PC-3 (cell line): ENCODE measurements around the gene PUDP. TPM values are rescaled to one million over a fixed set of nuclear protein-coding genes. Genes with fewer than 3 reads are reported as not detected.

Source experiments
- ATAC-seq: fragments of 200-7000 bp; cut with Tn5 transposase; 2 replicates; pipeline ENCODE4 v1.9.1; 2020; ENCODE audit warnings: mild to moderate bottlenecking, moderate library complexity
- BruUV-seq: library from RNA; stranded (reverse); fragments of 400-500 nt; replicated peaks from 2 replicates; lab custom pipeline; 2021; lab: Mats Ljungman, UMichigan
- CTCF ChIA-PET: fragments of 300-600 bp; sonication (Branson Sonifier 250); formaldehyde crosslinking; loops from one replicate; lab custom pipeline; 2022; ENCODE audit warnings: antibody characterized with exemption; lab: Charles Lee
- POLR2A ChIA-PET: fragments of 300-600 bp; sonication (Branson Sonifier 250); formaldehyde crosslinking; loops from one replicate; lab custom pipeline; 2022; ENCODE audit warnings: antibody characterized with exemption; ENCODE audit not compliant: unreplicated experiment; lab: Charles Lee
- DNase-seq: peaks from one replicate; pipeline ENCODE4 v3.0.0-alpha.2; 2015
- H2AFZ ChIP-seq: fragments of 300-600 bp; sonication (generic); 2 replicates; pipeline ENCODE4 v1.6.0; 2016; ENCODE audit warnings: antibody characterized with exemption, low read length
- H3F3A ChIP-seq: fragments of 300-600 bp; sonication (generic); one replicate; pipeline ENCODE4 v1.6.0; 2017; ENCODE audit warnings: antibody characterized with exemption, low read length, control low read depth, mild to moderate bottlenecking; ENCODE audit not compliant: unreplicated experiment
- H3K27ac ChIP-seq: fragments of 300-600 bp; sonication (generic); 2 replicates; pipeline ENCODE4 v1.5.1; 2016; ENCODE audit warnings: mild to moderate bottlenecking, low read length
- H3K27me3 ChIP-seq: fragments of 300-600 bp; sonication (generic); 2 replicates; pipeline ENCODE4 v1.6.1; 2016; ENCODE audit warnings: low read length, mixed read lengths
- H3K36me3 ChIP-seq: fragments of 300-600 bp; sonication (generic); 2 replicates; pipeline ENCODE4 v1.6.1; 2016; ENCODE audit warnings: low read depth, mixed run types, low read length, mixed read lengths
- H3K4me1 ChIP-seq: fragments of 300-600 bp; sonication (generic); 2 replicates; pipeline ENCODE4 v1.5.1; 2016; ENCODE audit warnings: low read length; ENCODE audit not compliant: insufficient read depth
- H3K4me2 ChIP-seq: fragments of 300-600 bp; sonication (generic); 2 replicates; pipeline ENCODE4 v1.6.0; 2016; ENCODE audit warnings: low read length
- H3K4me3 ChIP-seq: fragments of 300-600 bp; sonication (generic); 2 replicates; pipeline ENCODE4 v1.5.1; 2016; ENCODE audit warnings: mild to moderate bottlenecking, low read length, mixed read lengths
- H3K79me2 ChIP-seq: fragments of 300-600 bp; sonication (generic); 2 replicates; pipeline ENCODE4 v1.6.1; 2017; ENCODE audit warnings: low read length, mixed read lengths
- H3K9ac ChIP-seq: fragments of 300-600 bp; sonication (generic); 2 replicates; pipeline ENCODE4 v1.6.0; 2016; ENCODE audit warnings: mild to moderate bottlenecking, low read length
- H3K9me2 ChIP-seq: fragments of 300-600 bp; sonication (generic); replicated peaks from 2 replicates; pipeline ENCODE4 v1.6.1; 2016; ENCODE audit warnings: mixed run types, low read length, mixed read lengths
- H3K9me3 ChIP-seq: fragments of 300-600 bp; sonication (generic); 2 replicates; pipeline ENCODE4 v1.6.1; 2016; ENCODE audit warnings: low read length, mixed read lengths
- H4K20me1 ChIP-seq: fragments of 300-600 bp; sonication (generic); 2 replicates; pipeline ENCODE4 v1.6.1; 2016; ENCODE audit warnings: low read length, mixed read lengths
- EZH2 ChIP-seq: fragments of 300-600 bp; sonication (generic); IDR thresholded peaks from one replicate; pipeline ENCODE4 v1.6.1; 2017; ENCODE audit warnings: antibody characterized with exemption, mild to moderate bottlenecking, low read length; ENCODE audit not compliant: unreplicated experiment
- EZH2phosphoT487 ChIP-seq: fragments of 300-600 bp; sonication (generic); IDR thresholded peaks from 2 replicates; pipeline ENCODE4 v1.6.1; 2018; ENCODE audit warnings: mild to moderate bottlenecking, antibody characterized with exemption, low read length, borderline replicate concordance
- intact Hi-C: fragments of 100-400 bp; cut with micrococcal nuclease; formaldehyde crosslinking; loops from 2 replicates; pipeline ENCODE4 v1.9.0; 2023
- total RNA-seq: library from RNA; depleted of rRNA; stranded (reverse); fragments of >200 nt; gene quantifications from 2 replicates; pipeline ENCODE4 v1.2.3, GENCODE V29; 2014
- TF ChIP-seq, protein P1 (sequence below): fragments of 300-600 bp; sonication (generic); conservative IDR thresholded peaks from 2 replicates; pipeline ENCODE4 v1.5.1; 2017; ENCODE audit warnings: antibody characterized with exemption, low read depth, mild to moderate bottlenecking, low read length

Gene PUDP
- total RNA-seq, 1 experiment from 2014 or later = 7.6 TPM

DNA sequence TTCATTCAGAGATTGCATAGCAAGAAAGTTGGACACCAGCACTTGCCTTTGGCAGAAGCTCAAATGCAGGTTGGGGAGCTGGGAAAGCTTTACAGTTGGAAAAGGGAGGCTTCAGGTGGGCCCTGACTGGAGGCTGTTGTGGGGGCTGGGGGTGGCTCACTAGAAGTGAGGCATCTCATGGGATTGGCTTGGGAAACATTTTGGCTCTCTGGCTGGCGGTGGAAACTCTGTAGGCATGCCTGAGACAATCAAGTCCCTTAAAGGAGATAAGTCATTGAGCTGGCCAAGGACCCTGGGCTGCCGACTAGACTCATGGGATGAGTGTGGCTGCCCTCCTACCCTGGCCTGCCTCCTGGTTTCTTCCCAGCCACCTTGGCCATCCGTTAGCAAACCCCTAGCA is 31.9 kb downstream of the PUDP start:
- H3K9me2 ChIP-seq = no peaks in the 10 kb centered on the region
- no peak overlapping the region for H3K4me3 ChIP-seq
- H3K27me3 ChIP-seq = no peaks in the 10 kb centered on the region
- ChIA-PET CTCF (no interaction called here), POLR2A (no interaction called here)
- H3K4me2 ChIP-seq = no peak overlapping the region
- no peaks in the 10 kb centered on the region for H3F3A ChIP-seq
- no peak overlapping the region for H3K27ac ChIP-seq
- H3K4me1 ChIP-seq = peaks cover 37% of the 10 kb centered on the region
- H3K9ac ChIP-seq = no peak overlapping the region
- ATAC-seq = no peak
- H2AFZ ChIP-seq = no peak overlapping the region
- DNase-seq = no peak
- H3K9me3 ChIP-seq = no peaks in the 10 kb centered on the region
- TF ChIP-seq, protein P1, sequence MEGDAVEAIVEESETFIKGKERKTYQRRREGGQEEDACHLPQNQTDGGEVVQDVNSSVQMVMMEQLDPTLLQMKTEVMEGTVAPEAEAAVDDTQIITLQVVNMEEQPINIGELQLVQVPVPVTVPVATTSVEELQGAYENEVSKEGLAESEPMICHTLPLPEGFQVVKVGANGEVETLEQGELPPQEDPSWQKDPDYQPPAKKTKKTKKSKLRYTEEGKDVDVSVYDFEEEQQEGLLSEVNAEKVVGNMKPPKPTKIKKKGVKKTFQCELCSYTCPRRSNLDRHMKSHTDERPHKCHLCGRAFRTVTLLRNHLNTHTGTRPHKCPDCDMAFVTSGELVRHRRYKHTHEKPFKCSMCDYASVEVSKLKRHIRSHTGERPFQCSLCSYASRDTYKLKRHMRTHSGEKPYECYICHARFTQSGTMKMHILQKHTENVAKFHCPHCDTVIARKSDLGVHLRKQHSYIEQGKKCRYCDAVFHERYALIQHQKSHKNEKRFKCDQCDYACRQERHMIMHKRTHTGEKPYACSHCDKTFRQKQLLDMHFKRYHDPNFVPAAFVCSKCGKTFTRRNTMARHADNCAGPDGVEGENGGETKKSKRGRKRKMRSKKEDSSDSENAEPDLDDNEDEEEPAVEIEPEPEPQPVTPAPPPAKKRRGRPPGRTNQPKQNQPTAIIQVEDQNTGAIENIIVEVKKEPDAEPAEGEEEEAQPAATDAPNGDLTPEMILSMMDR = no peak
- TF ChIP-seq EZH2phosphoT487 (no peak), EZH2 (no peak)
- no TSS peak for BruUV-seq
- H4K20me1 ChIP-seq = no peaks in the 10 kb centered on the region
- intact Hi-C loops = no loop called here
- no peaks in the 10 kb centered on the region for H3K36me3 ChIP-seq
- peaks cover 54% of the 10 kb centered on the region for H3K79me2 ChIP-seq

DNA sequence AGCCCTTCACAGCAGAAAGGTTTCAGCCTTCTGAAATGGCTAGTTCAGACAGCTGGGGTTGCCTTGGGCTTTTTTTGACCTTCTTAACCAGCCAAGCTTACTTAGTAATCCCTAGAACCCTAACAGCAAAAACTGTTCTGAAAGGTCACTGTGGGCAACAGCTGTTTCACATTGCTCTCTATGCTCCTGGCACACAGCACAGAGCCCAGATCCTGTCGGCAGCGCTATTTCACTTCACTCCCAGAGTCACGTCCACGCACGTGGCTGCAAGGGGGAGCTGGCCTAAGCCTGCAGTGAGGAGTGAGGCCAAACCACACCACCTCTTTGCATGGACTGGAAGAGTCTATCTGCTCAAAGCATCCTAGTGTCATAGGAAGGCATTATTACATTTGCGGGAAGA is 32.4 kb downstream of the PUDP start:
- BruUV-seq = no TSS peak
- no peaks in the 10 kb centered on the region for H3K36me3 ChIP-seq
- H3K4me3 ChIP-seq = no peak overlapping the region
- intact Hi-C loops = no loop called here
- CTCF ChIA-PET = no interaction called here
- ATAC-seq (no peak), DNase-seq (no peak)
- H3K9me3 ChIP-seq = no peaks in the 10 kb centered on the region
- H3K27ac ChIP-seq = no peak overlapping the region
- no peaks in the 10 kb centered on the region for H3F3A ChIP-seq
- no peak overlapping the region for H3K9ac ChIP-seq
- no peak overlapping the region for H2AFZ ChIP-seq
- POLR2A ChIA-PET = no interaction called here
- H3K4me2 ChIP-seq = no peak overlapping the region
- H3K9me2 ChIP-seq = no peaks in the 10 kb centered on the region
- TF ChIP-seq EZH2 (no peak), EZH2phosphoT487 (no peak)
- TF ChIP-seq, protein P1 = no peak
- H3K27me3 ChIP-seq = no peaks in the 10 kb centered on the region
- H3K79me2 ChIP-seq = peaks cover 54% of the 10 kb centered on the region
- peaks cover 37% of the 10 kb centered on the region for H3K4me1 ChIP-seq
- no peaks in the 10 kb centered on the region for H4K20me1 ChIP-seq

DNA sequence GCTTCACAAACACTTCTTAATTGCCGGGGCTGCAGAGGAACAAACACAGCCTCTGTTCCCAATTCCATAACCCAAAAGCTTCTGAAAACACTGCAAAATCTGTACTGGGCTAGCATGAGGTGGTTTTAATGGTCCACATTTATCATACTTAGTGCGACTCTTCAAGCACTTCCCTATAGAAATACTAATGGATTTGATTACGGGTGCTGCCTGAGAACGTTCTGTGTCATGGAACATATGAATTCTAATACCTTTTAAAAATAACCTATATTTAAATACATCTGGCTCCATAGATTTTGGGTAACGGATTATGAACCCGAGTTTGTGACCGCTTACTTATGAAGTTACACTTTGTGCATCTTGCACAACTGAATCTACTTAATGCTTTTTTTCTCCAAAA is 35.9 kb downstream of the PUDP start:
- H3K4me3 ChIP-seq = no peak overlapping the region
- H3K36me3 ChIP-seq = no peaks in the 10 kb centered on the region
- no peaks in the 10 kb centered on the region for H3F3A ChIP-seq
- ChIA-PET POLR2A (no interaction called here), CTCF (no interaction called here)
- no peak overlapping the region for H2AFZ ChIP-seq
- ATAC-seq (no peak), DNase-seq (no peak)
- no peak overlapping the region for H3K9ac ChIP-seq
- H3K27ac ChIP-seq = no peak overlapping the region
- H4K20me1 ChIP-seq = no peaks in the 10 kb centered on the region
- BruUV-seq = no TSS peak
- TF ChIP-seq, protein P1 = no peak
- TF ChIP-seq EZH2 (no peak), EZH2phosphoT487 (no peak)
- intact Hi-C loops = no loop called here
- H3K27me3 ChIP-seq = no peaks in the 10 kb centered on the region
- peaks cover 15% of the 10 kb centered on the region for H3K4me1 ChIP-seq
- peaks cover 33% of the 10 kb centered on the region; the same call in 1 of the 2 replicates for H3K79me2 ChIP-seq
- no peaks in the 10 kb centered on the region for H3K9me3 ChIP-seq
- H3K9me2 ChIP-seq = no peaks in the 10 kb centered on the region
- H3K4me2 ChIP-seq = no peak overlapping the region
